Hepatocyte (in vitro differentiated cells): Measurements from ENCODE around the gene SLC16A8. TPM values are rescaled to one million over a fixed set of nuclear protein-coding genes. Genes with fewer than 3 reads are reported as not detected.
"Not testable (repeated sequence)": the region's sequence is repeated elsewhere in the genome, so short reads cannot be mapped to it uniquely, and the experiment has no call there.

Experiments
- DNase-seq: peaks from one replicate; pipeline ENCODE4 v3.0.0-alpha.2; 2016; ENCODE audit warnings: low spot score
- H2AFZ ChIP-seq: fragments of 200-600 bp; sonication (generic); 2 replicates; pipeline ENCODE4 v1.6.0; 2016; ENCODE audit warnings: antibody characterized with exemption, mild to moderate bottlenecking
- H3K27ac ChIP-seq: fragments of 200-600 bp; sonication (generic); 2 replicates; pipeline ENCODE4 v1.5.1; 2016; ENCODE audit warnings: mild to moderate bottlenecking
- H3K27me3 ChIP-seq: fragments of 200-600 bp; sonication (generic); 2 replicates; pipeline ENCODE4 v1.6.1; 2016
- H3K36me3 ChIP-seq: fragments of 200-600 bp; sonication (generic); replicated peaks from 2 replicates; pipeline ENCODE4 v1.5.1; 2016; ENCODE audit warnings: low read depth; ENCODE audit not compliant: insufficient read depth
- H3K4me1 ChIP-seq: fragments of 200-600 bp; sonication (generic); 2 replicates; pipeline ENCODE4 v1.5.1; 2016; ENCODE audit warnings: mild to moderate bottlenecking, moderate library complexity; ENCODE audit not compliant: insufficient read depth
- H3K4me2 ChIP-seq: fragments of 200-600 bp; sonication (generic); 2 replicates; pipeline ENCODE4 v1.6.0; 2016
- H3K4me3 ChIP-seq: fragments of 200-600 bp; sonication (generic); 2 replicates; pipeline ENCODE4 v1.5.1; 2016; ENCODE audit warnings: mild to moderate bottlenecking
- H3K79me2 ChIP-seq: fragments of 200-600 bp; sonication (generic); 2 replicates; pipeline ENCODE4 v1.6.0; 2017; ENCODE audit warnings: mild to moderate bottlenecking
- H3K9me2 ChIP-seq: fragments of 200-600 bp; sonication (generic); replicated peaks from 2 replicates; pipeline ENCODE4 v1.6.0; 2017; ENCODE audit warnings: mild to moderate bottlenecking; ENCODE audit not compliant: insufficient read depth
- H3K9me3 ChIP-seq: fragments of 200-600 bp; sonication (generic); 2 replicates; pipeline ENCODE4 v1.5.1; 2016; ENCODE audit warnings: low read depth, mild to moderate bottlenecking
- H4K20me1 ChIP-seq: fragments of 200-600 bp; sonication (generic); 2 replicates; pipeline ENCODE4 v1.6.0; 2016; ENCODE audit warnings: mild to moderate bottlenecking; ENCODE audit not compliant: insufficient read depth, poor library complexity, severe bottlenecking
- CTCF ChIP-seq: fragments of 200-600 bp; sonication (generic); IDR thresholded peaks from 2 replicates; pipeline ENCODE4 v1.5.1; 2016; ENCODE audit warnings: antibody characterized with exemption, mild to moderate bottlenecking; ENCODE audit not compliant: poor library complexity
- EZH2 ChIP-seq: fragments of 200-600 bp; sonication (generic); IDR thresholded peaks from 2 replicates; pipeline ENCODE4 v1.6.1; 2016; ENCODE audit warnings: antibody characterized with exemption, mild to moderate bottlenecking, borderline replicate concordance
- EZH2phosphoT487 ChIP-seq: fragments of 200-600 bp; sonication (generic); IDR thresholded peaks from one replicate; pipeline ENCODE4 v1.6.1; 2018; ENCODE audit warnings: antibody characterized with exemption, mild to moderate bottlenecking, low read depth, moderate library complexity; ENCODE audit not compliant: unreplicated experiment, severe bottlenecking
- WGBS: methylation state at CpG from one replicate; pipeline ENCODE4 v1.1.6; 2016; ENCODE audit warnings: low lambda C conversion rate; ENCODE audit errors: missing lambda C conversion rate; 5-methylcytosine and 5-hydroxymethylcytosine counted together
- polyA plus RNA-seq: library from polyadenylated mRNA; unstranded; fragments of >200 nt; fragmentation: Nextera tagmentation; extraction: Ambion mirVana; gene quantifications from 2 replicates; pipeline ENCODE4 v1.2.1, GENCODE V29; 2016
- total RNA-seq: library from RNA; depleted of rRNA; stranded (reverse); fragments of >200 nt; gene quantifications from 2 replicates; pipeline ENCODE4 v1.2.3, GENCODE V29; 2014

SLC16A8 gene
- total and polyA plus RNA-seq, 2 experiments from 2014 or later = 0.63 TPM; not detected in 1

DNA sequence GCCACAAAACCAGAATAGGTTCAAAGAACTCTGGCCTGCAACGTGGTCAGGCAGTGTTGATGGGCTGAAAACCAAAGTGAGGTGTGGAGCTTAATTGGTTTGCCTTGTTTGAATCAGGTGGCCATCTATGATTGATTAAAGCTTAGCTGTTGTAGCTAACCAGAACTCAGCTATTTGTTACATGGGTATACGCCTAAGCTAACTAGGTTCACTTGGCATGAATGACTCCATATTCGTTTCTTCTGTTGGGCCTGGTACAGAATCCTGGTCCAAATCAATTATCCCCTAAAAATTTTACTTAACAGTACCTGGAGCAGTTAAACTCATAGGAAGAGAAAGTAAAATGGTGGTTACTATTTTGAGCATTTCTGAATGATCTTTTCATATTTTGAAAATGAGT lies 34.2 kb upstream of the SLC16A8 start:
- no peaks in the 10 kb centered on the region for H3K27me3 ChIP-seq
- no peaks in the 10 kb centered on the region for H4K20me1 ChIP-seq

GRCh38 chr22:38117556-38117955 lies 33.6 kb upstream of the SLC16A8 start:
- H3K4me3 ChIP-seq, H2AFZ ChIP-seq, H3K9me2 ChIP-seq, H3K79me2 ChIP-seq, H4K20me1 ChIP-seq, H3K9me3 ChIP-seq, DNase-seq, H3K4me1 ChIP-seq, H3K27me3 ChIP-seq, H3K4me2 ChIP-seq, H3K36me3 ChIP-seq, H3K27ac ChIP-seq: not testable (repeated sequence)
- 96% methylated on average over 10 of the region's 10 CpGs for WGBS

More for the DNA sequence above, 34.2 kb upstream of the SLC16A8 start:
- Histone ChIP-seq H3K4me3 (no peak overlapping the region), H2AFZ (no peak overlapping the region), H3K36me3 (no peaks in the 10 kb centered on the region), H3K4me1 (no peaks in the 10 kb centered on the region), H3K9me2 (no peaks in the 10 kb centered on the region), H3K27ac (no peak overlapping the region), H3K4me2 (no peak overlapping the region), H3K9me3 (no peaks in the 10 kb centered on the region), H3K79me2 (no peaks in the 10 kb centered on the region)
- no peak for TF ChIP-seq EZH2phosphoT487
- no peak for TF ChIP-seq EZH2
- no peak for TF ChIP-seq CTCF
- DNase-seq = no peak
- 85% methylated on average over 3 of the region's 3 CpGs for WGBS

- peak; percentile 6 for DNase-seq
- Histone ChIP-seq H3K4me2 (no peak overlapping the region), H3K9me3 (no peaks in the 10 kb centered on the region), H4K20me1 (no peaks in the 10 kb centered on the region), H2AFZ (no peak overlapping the region), H3K9me2 (no peaks in the 10 kb centered on the region), H3K79me2 (no peaks in the 10 kb centered on the region), H3K27ac (no peak overlapping the region), H3K4me1 (peaks cover 15% of the 10 kb centered on the region), H3K27me3 (no peaks in the 10 kb centered on the region), H3K4me3 (no peak overlapping the region), H3K36me3 (no peaks in the 10 kb centered on the region)
- WGBS = 96% methylated on average over 31 of the region's 31 CpGs
- no peak for TF ChIP-seq EZH2phosphoT487
- TF ChIP-seq EZH2 = no peak
- TF ChIP-seq CTCF = no peak
Measured at GRCh38 chr22:38115423-38116205, 31.6 kb upstream of the SLC16A8 start.

DNA sequence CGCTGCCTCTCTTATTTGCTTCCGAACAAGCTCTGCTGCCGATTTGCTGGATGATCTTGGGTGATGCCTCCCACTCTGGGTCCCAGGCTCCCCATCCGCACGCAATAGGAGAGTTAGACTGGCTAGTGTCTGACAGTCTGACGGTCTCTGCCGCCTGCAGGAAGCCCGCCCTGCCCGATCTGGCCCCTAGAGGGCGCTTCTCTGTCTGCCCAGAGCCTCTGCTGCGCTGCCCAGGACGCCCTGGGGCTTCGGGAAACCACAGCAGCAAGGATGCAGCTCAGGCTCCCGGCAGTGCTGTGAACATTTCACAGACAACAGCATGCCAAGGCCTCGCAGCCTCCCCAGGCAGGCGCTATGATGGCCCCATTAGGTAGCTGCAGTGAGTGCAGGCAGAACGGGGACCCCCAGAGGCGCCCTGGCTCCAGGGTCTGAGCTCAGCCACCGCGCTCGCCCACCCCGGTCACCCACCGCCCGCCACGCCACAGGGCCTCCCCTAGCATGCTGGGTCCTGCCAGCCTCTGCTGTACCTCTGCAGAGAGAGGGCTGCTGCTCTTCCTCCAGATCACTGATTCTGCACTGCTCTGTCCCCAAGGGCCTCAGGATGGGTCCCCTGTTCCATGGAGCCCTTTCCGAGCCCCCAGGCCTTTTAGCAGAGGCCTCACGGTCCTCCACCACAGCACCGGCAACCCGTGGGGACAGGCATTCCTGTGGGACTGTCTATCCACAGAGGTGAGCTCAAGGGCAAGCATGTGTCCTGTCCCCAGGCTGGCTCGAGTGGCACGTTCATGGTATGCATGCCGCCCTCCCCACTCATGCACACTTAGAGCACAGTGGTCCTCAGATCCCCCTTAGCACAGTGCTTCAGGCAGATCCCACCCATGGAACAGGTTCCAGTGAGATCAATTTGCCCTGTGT lies 30.8 kb upstream of the SLC16A8 start:
- H3K9me2 ChIP-seq = no peaks in the 10 kb centered on the region
- H3K4me3 ChIP-seq = no peak overlapping the region
- TF ChIP-seq EZH2phosphoT487 (no peak), CTCF (peak; percentile 94)
- 51% methylated on average over 32 of the region's 32 CpGs for WGBS
- H3K27me3 ChIP-seq = no peaks in the 10 kb centered on the region
- no peaks in the 10 kb centered on the region for H3K79me2 ChIP-seq
- DNase-seq = peak; percentile 92
- peaks cover 15% of the 10 kb centered on the region for H3K4me1 ChIP-seq
- no peak overlapping the region for H2AFZ ChIP-seq
- no peak overlapping the region for H3K4me2 ChIP-seq
- no peaks in the 10 kb centered on the region for H3K9me3 ChIP-seq
- H3K27ac ChIP-seq = no peak overlapping the region
- no peaks in the 10 kb centered on the region for H3K36me3 ChIP-seq
- no peaks in the 10 kb centered on the region for H4K20me1 ChIP-seq
